Skin of body (tissue), 2 donors: ENCODE measurements around the gene INPP5J. TPM values are rescaled to one million over a fixed set of nuclear protein-coding genes. Genes with fewer than 3 reads are reported as not detected.

Source experiments
- DNase-seq: peaks from one replicate; lab custom pipeline; 2025; lab: John Stamatoyannopoulos, UW
- total RNA-seq: library from RNA; depleted of rRNA; stranded (reverse); fragments of >200 nt; gene quantifications from one replicate; pipeline ENCODE4 v1.2.3, GENCODE V29; 2014

Gene INPP5J
- total RNA-seq, 1 donor from 2014 or later, result 0.39 TPM

DNA sequence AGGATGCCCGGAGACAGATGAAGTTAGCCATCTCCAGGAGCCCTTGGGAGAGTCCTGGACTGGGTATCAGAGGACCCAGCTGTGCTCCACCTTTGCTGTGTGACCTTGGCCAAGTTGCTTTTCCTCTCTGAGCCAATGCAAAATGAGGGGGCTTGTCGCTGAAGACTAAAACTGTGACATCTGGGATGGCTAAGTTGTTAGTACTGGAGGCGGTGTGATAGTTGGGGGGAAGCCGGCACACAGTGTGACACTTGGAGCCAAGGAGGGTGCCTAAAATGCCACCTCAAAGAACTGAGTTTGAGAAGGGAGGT, 481 bp downstream of the INPP5J start:
- DNase-seq, result no peak

DNA sequence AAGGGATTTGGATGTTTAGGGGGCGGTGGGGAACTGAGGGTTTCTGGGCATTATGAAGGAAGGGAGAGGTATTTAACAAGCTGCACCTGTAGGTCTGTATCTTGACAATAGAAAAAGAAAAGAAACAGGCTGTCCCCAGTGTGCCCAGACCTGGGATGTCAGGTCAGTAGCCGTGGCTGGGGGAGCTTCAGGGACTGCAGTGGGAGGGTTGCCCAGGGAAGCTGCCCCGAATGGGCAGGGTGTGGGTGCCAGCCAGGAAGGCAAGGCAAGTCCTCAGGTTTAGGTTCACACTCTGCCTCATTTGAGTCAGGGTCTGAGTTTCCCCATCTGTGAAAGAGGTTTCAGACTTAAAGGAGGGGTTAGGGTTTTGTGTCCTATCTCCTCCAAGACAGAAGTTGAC, 1.5 kb downstream of the INPP5J start:
- DNase-seq, result no peak

DNA sequence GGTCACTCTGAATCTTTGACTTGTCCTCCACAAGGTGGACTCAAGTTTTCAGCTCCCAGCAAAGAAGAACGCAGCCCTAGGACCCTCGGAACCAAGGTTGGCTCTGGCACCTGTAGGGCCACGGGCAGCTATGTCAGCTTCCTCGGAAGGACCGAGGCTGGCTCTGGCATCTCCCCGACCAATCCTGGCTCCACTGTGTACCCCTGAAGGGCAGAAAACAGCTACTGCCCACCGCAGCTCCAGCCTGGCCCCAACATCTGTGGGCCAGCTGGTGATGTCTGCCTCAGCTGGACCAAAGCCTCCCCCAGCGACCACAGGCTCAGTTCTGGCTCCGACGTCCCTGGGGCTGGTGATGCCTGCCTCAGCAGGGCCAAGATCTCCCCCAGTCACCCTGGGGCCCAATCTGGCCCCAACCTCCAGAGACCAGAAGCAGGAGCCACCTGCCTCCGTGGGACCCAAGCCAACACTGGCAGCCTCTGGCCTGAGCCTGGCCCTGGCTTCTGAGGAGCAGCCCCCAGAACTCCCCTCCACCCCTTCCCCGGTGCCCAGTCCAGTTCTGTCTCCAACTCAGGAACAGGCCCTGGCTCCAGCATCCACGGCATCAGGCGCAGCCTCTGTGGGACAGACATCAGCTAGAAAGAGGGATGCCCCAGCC, 2.2 kb downstream of the INPP5J start:
- DNase-seq, result no peak

DNA sequence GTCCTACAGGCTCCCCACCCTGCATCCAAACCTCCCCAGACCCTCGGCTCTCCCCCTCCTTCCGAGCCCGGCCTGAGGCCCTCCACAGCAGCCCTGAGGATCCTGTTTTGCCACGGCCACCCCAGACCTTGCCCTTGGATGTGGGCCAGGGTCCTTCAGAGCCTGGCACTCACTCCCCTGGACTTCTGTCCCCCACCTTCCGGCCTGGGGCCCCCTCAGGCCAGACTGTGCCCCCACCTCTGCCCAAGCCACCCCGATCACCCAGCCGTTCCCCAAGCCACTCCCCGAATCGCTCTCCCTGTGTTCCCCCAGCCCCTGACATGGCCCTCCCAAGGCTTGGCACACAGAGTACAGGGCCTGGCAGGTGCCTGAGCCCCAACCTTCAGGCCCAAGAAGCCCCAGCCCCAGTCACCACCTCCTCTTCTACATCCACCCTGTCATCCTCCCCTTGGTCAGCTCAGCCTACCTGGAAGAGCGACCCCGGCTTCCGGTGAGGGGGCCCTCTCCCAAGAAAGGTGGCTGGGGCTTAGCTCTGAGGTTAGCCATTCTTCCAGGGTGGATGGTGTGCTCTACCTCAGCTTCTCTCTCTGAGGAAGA, 2.9 kb downstream of the INPP5J start:
- DNase-seq, result no peak

DNA sequence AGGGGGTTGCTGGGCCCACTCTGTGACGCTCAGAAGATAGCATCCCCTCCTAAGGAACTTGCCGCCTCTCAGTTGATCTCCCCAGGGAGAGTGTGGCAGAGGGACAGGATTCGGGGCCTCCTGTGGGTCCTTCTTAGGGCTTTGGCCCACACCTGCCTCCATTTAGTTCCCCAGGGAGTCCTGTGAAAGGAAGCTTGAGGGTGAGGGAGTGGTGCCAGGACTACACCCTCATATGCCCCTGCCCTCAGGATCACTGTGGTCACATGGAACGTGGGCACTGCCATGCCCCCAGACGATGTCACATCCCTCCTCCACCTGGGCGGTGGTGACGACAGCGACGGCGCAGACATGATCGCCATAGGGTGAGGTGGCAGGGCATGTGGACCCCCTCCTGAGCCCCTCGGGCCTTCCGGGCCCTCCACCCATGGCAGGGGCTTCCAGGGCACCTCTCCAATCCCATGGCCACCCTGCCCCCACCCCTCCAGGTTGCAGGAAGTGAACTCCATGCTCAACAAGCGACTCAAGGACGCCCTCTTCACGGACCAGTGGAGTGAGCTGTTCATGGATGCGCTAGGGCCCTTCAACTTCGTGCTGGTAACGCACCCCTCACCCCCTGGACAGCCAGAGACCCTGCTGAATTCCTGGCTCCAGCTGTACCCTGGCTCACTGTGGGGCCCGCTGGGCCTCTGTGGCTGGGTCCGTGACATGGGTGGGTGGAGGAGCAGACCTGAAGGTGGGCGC, 3.5 kb downstream of the INPP5J start:
- DNase-seq, result no peak

DNA sequence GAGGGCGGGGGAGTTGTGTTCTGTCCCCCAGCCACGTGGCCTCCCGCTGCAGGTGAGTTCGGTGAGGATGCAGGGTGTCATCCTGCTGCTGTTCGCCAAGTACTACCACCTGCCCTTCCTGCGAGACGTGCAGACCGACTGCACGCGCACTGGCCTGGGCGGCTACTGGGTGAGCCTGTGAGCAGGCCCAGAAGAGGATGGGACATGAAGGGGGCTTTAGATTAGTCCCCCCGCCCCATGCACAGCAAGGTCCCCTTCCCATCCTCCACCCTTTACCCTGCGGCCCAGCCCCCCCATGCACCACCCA, 4.1 kb downstream of the INPP5J start:
- no peak for DNase-seq

DNA sequence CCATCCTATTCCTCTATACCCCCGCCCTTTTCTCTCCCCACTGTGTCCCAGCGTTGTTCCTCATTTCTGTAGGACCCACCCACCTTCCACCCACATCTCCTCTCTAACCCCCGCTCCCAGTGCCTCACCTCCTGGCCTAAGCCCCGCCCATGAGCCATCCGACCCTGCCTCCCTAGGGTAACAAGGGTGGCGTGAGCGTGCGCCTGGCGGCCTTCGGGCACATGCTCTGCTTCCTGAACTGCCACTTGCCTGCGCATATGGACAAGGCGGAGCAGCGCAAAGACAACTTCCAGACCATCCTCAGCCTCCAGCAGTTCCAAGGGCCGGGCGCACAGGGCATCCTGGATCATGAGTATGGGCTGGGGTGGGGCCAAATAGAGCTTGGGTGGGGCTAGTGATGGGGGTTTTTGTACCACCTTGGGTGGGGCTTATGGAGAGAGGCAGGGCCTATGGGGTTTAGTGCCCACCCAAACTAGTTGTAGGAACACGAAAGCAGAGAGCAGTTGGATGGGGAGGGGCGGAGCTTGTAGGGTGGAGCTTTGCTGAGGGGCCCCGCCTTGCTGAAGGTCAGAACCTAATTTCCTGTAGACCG, 4.5 kb downstream of the INPP5J start:
- no peak for DNase-seq

DNA sequence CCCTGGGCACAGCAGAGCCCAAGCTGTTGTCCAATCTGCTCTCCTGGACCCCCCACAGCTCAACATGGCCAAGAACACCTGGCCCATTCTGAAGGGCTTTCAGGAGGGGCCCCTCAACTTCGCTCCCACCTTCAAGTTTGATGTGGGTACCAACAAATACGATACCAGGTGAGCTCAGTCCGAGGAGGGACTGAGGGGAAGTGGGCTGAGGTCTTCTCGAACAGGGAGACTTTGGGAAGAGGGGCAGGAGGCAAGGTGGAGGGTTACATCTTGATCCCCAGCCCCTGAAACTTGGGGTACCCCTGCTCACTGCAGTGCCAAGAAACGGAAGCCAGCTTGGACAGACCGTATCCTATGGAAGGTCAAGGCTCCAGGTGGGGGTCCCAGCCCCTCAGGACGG, 5.4 kb downstream of the INPP5J start:
- no peak for DNase-seq

DNA sequence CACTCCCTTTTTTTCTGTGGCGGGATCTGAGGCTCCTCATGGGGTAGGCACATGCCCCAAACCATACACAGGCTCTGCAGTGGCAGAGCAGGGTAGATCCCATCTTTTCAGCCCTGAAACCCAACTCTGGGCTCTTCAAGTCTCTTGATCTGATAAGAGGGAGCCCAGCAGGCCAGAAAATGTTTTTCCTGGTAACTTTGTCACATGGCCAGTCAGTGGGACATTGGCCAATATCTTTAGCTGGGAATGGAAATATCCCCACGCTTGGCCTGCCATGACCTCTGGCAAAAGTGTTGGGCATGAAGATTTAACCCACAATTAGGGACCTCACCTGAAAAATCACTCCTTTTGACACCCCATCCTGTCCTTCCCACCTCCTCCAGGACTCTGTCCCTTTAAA, 8.1 kb downstream of the INPP5J start:
- no peak for DNase-seq

DNA sequence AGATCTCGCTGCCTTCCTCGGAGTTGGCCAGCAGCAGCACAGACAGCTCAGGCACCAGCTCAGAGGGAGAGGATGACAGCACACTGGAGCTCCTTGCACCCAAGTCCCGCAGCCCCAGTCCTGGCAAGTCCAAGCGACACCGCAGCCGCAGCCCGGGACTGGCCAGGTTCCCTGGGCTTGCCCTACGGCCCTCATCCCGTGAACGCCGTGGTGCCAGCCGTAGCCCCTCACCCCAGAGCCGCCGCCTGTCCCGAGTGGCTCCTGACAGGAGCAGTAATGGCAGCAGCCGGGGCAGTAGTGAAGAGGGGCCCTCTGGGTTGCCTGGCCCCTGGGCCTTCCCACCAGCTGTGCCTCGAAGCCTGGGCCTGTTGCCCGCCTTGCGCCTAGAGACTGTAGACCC, 11.1 kb downstream of the INPP5J start:
- DNase-seq, result no peak

DNA sequence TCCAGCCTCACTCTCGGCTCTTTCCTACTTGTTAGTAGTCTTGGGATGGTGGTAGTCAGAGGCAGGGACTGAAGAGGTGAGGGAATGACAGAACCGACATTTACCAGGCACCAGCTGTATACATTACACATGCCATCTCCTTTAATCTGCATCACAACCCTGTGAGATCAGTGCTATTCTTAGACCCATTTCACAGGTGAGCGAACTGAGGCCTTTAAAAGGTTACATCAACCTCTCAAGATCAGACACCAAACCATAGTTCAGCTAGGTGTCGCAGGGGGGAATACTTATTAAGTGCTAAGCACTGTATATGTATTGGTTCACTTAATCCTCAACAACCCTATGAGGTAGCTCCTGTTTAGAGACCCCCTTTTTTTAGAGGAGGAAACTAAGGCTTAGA, 11.9 kb downstream of the INPP5J start:
- DNase-seq, result no peak

DNA sequence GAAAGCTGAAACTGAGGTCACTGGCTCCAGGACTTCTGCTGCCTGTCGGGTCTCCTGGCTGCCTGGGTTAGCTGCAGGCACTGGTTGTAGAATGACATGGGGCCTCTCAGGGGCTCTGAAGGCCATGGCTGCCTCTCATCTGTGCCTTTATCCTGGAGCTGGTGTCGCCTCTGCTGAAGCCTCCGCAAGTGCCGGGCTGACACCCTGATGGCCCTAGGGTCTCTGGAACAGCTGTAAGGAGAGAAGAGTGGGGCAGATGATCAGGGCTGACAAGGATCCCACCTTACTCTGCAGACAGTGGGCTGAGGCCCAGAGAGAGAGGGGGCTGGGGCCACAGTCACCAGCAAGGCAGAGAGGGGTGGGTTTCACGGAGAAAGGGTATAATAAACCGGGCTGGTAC, 12.9 kb downstream of the INPP5J start:
- no peak for DNase-seq

DNA sequence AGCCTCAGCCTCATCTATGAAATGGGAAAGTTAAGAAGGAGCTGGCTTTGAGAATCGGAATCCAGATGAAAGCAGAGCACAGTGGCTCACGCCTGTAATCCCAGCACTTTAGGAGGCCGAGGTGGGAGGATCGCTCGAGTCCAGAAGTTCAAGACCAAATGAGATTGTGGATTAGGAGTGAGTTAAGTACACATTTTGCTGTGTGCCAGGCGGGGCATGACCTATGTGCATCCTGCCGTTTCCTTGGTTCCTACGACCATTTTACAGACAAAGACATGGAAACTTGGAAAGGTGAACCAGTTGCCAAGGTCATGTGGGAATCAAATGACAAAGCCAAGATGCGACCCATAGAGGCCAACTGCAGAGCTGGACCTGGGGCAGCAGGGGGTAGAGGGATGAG, 13.4 kb downstream of the INPP5J start:
- DNase-seq, result no peak

DNA sequence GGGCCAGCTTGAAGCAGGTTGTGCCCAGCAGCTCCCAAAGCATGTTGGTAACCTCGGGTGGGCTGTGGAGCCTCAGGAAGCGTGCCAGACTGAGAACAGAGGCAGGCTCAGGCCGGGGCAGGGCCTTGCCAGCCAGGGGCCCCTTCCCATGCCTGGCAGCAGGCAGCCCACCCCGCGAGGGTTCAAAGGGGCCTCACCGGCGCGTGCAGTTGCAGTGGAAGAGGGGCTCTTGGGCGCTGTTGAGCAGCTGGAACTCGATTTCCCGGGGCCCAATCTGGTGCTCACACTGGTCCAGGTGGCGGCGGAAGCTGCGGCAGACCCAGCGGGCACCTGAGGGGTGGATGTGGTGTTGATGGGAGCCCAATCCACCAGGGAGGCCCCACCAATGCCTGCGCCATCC, 13.9 kb downstream of the INPP5J start:
- DNase-seq, result no peak

DNA sequence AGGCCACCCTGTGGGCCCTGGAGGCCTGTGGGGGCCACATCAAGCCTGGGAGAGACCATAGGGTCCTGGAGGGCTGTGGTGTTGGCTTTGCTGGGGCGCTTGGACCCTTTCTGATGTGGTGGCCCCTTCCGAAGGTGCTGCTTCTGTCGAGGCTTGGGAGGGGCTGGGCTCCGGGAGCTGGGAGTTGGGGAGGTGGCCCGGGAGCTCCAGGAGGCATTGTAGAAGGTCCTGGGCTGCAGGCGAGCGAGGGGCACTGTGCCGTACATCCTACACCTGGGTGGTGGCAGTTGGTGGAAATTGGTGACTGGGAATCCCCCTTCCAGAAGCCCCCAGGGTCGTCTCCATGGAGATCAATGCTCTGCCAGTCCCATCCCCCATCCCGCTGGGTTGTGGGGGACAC, 15.0 kb downstream of the INPP5J start:
- DNase-seq, result no peak

DNA sequence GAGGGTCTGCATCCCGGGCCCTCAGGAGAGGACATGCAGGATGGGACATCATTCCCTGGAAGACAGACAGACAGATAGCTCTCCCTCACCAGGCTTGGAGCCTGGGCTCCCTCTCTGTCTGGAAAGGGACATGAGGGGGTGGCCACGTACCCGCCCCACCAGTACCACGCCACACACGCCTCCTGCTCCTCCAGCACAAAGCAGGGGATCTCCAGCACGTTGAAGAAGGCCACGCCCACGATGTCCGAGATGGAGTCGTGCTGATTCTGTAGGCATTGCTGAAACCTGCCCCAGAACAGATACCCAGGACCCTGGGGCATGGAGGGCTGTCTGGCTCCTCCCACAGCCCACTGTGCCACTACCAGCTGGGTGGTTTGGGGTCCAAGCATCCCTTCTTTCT, 15.4 kb downstream of the INPP5J start:
- no peak for DNase-seq

DNA sequence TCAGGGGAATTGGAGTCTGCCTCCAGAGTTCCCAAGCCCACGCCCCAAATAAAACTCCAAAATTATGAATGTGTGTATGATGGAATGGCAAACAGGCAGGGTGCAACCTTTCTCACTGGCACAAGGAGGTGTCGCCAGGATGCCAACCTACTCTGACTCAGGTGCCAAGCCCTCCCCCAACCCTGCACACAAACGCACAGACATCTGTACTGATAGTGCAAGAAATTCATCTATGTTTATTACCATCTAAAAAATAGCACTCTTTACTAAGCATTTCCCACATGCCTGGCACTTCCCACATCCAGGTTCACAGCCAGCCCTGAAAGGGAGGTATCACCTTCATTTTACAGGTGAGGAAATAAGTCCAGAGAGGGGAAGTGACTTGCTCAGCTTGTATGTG, 16.3 kb downstream of the INPP5J start:
- no peak for DNase-seq

DNA sequence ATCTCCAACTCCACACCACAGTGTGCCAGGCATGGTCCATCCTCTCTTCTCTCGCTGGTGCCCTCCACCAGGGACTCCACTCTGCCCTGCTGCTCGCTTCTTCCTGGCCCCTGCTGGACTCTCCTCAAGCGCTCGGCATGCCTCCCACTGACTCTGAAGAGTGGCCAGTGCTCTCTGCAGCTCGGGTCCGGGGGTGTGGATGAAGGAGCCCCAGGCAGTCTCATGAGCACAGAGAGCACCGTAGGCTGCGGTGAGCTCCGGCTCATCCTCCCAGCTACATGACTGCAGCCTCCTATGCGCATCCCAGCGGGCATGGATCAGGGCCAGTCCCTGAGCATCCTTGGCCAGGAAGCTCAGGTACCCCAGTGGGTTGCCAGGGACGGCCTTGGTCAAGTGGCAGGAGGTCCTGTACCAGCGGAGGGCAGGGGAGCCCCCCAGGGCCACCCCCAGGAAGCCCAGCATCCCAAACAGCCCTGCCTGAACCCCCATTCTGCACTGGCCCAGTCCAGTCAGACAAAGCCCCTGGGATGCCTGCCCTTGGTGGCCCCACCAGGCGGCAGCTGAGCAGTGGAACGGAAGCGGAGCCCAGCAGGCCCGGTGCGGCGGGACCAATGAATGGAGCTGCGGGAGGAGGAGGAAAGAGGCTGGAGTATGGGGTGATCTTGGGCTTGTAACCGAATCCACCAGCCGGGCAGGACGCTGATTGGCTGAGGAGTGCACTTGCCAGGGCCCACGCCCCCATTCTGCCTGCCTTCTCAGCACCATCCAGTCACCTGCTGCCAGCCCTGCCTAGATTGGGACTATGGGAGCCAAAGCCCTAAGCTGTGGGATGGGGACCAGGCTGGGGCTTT, 17.3 kb downstream of the INPP5J start, which contains the start of gene PLA2G3:
TSS of gene PLA2G3 (minus strand) at position 643 of the 851 bp plus-strand sequence. CDS start at position 489, 154 bp downstream.
- no peak for DNase-seq

DNA sequence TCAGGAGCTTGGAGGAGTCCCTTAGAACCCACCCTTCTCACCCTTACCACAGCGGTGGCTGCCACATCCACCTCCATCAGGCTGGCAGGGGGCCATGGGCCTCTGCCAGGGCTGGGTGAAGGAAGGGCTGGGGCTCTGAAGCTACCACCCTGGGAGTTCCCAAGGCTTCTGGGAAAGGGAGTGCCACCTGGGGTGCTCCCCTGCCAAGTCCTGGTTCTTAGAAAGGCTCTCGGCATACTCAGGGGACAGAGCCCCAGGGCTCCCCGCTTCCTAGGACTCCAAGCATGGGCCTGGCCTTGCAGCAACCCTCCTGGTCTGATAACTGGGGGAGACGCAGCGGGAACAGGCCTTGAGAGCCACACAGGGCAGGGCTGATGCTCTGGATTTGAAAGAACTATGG, 18.0 kb downstream of the INPP5J start:
- no peak for DNase-seq

DNA sequence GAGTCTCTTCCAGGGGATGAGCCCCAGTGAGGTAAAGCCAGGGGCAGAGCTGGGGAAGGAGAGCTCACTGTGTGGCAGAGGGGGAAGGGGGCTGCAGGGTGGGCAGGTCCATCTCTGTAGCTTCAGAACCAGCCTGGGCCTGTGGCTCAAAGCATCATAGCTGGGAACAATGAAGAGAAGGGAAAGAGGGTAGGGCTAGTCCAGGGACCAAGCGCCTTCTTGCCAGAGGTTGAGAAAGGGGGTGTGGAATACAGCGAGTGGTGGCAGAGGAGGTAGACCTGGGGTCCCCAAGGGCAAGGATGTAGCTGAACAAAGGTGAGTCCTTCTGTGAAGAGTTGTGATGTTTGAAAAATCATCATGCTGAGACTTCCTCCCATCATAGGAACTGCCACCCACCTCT, 18.8 kb downstream of the INPP5J start:
- DNase-seq, result no peak

DNA sequence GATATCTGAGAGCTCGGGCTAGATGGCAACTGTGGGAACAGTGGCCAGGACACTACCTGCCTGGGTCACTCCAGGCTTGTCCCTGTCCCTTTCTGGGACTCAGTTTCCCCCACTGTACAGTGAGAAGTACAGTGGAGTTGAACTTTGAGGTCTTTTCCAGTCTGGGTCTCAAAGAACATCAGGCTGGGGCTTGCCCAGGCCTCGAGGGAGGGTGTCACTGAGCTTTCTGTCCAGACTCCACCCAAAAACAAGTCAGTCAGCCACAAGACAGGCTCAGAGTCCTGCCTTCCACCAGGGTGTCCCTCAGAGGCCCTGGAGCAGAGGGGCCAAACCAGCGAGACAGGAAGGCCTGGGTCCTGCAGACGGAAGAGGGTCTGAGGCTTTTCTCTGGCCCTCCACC, 19.5 kb downstream of the INPP5J start:
- no peak for DNase-seq

DNA sequence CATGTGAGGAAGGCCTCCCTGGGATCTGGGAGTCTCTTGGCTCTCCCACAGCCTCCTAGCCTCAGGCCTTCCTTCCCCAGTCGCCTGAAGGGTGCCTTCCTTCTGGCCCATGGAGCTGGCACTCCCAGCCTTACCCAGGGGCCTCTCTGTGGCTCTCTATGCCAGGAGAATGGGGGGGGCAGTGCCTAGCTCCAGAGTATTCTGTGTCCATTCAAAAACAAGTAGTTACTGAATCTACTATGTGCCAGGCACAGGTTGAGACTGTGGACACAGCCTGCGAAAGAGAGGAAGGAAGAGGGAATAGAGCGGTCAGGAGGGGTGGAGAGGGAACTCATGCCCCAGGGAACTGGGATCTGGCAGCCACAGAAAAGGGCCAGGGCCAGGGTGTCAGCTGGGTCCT, 20.3 kb downstream of the INPP5J start:
- DNase-seq, result no peak
